Astrocyte of the cerebellum (primary cell): ENCODE measurements around the gene CD200R1L.

Experiments used
- DNase-seq: peaks from one replicate; pipeline ENCODE4 v3.0.0-alpha.2; 2011; ENCODE audit warnings: low read depth
- H3K4me3 ChIP-seq: 2 replicates; pipeline ENCODE4 v1.5.1; 2011; ENCODE audit warnings: mild to moderate bottlenecking, low read depth, low read length, moderate library complexity
- in situ Hi-C: cut with HindIII; loops from 2 replicates; pipeline ENCODE4 v1.10.0; 2017; ENCODE audit warnings: low sequenced_read_pairs
- TF ChIP-seq, protein P1 (sequence below): IDR thresholded peaks from 2 replicates; pipeline ENCODE4 v1.5.1; 2012; ENCODE audit warnings: low read length, low read depth, moderate library complexity, mild to moderate bottlenecking; ENCODE audit errors: missing control alignments

Gene CD200R1L

DNA sequence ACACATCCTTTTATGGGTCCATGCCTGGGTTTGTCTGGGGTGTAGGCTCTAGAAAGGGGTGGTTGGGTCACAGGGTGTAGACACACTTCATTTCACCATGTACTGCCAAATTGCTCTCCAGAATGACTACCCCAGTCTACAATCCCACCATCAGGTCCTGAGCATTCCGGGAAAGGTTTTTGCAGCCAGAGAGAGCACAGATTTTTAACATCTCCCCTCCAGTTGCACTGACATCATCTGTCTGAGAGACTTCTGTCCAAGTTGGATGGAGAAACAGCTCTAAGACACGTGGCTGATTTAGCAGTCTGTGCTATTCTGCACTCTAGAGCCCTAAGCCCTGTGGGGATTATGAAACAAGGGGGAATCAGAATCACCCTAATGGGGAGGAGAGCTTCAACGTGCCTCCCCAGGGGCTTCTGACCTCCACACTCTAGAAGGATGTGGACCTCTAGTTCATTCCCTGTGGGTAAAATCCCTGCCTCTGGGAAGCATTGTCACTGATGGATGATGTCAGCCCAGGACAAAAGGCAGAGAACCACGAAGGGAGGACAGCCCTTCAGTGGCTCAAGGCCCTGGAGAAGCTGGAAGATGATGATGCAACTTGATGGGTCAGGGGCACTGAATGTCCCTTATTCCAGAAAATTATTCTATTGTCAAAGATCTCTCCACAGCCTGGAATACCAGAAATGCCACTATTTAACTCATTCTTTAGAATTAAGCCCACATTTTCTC is 71.5 kb downstream of the CD200R1L start:
- in situ Hi-C loops: no loop called here
- DNase-seq: no peak
- TF ChIP-seq, protein P1, sequence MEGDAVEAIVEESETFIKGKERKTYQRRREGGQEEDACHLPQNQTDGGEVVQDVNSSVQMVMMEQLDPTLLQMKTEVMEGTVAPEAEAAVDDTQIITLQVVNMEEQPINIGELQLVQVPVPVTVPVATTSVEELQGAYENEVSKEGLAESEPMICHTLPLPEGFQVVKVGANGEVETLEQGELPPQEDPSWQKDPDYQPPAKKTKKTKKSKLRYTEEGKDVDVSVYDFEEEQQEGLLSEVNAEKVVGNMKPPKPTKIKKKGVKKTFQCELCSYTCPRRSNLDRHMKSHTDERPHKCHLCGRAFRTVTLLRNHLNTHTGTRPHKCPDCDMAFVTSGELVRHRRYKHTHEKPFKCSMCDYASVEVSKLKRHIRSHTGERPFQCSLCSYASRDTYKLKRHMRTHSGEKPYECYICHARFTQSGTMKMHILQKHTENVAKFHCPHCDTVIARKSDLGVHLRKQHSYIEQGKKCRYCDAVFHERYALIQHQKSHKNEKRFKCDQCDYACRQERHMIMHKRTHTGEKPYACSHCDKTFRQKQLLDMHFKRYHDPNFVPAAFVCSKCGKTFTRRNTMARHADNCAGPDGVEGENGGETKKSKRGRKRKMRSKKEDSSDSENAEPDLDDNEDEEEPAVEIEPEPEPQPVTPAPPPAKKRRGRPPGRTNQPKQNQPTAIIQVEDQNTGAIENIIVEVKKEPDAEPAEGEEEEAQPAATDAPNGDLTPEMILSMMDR: no peak
- no peak overlapping the region for H3K4me3 ChIP-seq

DNA sequence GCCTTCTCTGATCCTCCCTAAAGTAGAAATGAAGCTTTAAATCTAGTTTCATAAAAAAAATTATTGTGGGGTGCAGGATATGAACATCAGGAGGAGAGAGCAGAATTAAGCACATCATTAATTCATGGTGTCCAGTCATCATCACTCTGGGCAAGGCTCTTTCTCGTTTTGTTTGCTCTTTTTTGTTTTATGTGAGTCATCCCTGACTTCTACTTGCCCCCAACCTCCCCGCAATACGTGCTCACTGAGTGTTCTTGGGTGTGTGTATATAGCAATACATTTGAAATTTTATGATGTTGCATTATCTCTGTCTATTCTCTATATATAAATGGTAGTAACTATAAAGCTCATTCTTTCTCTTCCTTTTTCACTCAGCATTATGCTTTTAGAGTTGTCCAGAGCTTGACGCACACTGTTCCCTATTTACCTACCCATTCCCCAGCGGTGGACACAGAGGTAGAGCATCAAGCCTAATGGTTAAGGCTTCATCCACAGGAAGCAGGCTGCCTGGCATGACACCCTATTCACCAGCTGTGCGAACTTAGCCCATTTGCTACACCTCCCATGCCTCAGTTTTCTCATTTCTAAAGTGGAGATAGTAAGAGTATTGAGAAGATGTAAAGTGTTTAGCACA is 72.3 kb downstream of the CD200R1L start:
- in situ Hi-C loops: no loop called here
- no peak for DNase-seq
- TF ChIP-seq, protein P1: no peak
- H3K4me3 ChIP-seq: no peak overlapping the region

DNA sequence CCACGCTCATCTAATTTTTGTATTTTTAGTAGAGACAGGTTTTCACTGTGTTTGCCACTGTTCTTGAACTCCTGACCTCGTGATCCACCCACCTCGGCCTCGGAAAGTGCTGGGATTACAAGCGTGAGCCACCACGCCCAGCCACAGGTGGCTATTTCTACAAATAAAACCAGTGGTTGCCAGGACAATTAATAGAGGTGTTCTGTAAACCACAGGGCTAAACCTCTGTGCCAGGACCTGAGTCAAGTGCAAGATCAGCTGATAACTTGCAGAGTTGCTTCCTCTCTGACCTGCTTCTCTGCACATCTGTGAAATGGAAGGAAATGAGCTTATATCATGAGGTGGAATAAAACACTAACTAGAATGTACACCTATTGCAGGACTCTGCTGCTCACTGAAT is 72.8 kb downstream of the CD200R1L start:
- DNase-seq: no peak
- in situ Hi-C loops: no loop called here

DNA sequence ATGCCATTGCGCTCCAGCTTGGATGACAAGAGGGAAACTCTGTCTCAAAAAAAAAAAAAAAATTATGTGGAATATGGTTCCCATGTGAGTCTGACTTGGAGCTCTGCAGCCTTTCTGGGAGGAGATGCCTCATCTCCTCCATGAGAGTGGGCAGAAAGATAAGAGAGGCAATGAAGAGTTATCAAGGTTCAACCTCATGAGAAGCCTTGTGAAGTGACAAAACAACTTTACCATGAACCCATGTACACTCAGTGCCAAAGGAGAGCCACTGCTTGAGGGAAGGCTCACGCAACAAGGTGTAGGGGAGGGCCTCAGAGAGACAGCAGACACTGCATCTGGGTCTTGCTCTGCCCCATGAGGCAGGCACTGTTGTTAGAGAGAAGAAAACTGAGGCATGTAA is 75.7 kb downstream of the CD200R1L start:
- H3K4me3 ChIP-seq: no peak overlapping the region
- TF ChIP-seq, protein P1: no peak
- no peak for DNase-seq
- in situ Hi-C loops: no loop called here

More for the DNA sequence above, 72.8 kb downstream of the CD200R1L start:
- TF ChIP-seq, protein P1: no peak
- H3K4me3 ChIP-seq: no peak overlapping the region

DNA sequence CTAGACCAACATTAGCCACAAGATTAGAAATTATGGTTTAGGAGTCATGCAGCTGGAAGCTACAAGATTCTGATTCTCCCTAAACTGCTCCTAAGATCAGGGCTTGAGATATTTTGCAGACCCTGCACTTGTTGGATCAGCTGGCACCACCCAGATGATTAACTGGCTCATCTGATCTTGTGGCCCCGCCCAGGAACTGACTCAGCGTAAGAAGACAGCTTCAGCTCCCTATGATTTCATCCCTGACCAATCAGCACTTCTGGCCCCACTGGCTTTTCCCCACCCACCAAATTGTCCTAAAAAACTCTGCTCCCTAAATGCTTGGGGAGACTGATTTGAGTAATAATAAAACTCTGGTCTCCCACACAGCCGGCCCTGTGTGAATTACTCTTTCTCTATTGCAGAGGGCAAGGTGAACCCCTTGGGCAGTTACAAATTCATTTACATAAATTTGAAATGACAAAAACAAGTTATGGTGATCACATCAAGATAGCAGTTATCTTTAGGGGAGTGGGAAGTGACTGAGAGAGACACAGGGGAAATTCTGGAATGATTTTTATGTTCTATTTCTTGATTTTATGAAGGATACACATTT is 76.5 kb downstream of the CD200R1L start:
- TF ChIP-seq, protein P1: no peak
- in situ Hi-C loops: no loop called here

DNA sequence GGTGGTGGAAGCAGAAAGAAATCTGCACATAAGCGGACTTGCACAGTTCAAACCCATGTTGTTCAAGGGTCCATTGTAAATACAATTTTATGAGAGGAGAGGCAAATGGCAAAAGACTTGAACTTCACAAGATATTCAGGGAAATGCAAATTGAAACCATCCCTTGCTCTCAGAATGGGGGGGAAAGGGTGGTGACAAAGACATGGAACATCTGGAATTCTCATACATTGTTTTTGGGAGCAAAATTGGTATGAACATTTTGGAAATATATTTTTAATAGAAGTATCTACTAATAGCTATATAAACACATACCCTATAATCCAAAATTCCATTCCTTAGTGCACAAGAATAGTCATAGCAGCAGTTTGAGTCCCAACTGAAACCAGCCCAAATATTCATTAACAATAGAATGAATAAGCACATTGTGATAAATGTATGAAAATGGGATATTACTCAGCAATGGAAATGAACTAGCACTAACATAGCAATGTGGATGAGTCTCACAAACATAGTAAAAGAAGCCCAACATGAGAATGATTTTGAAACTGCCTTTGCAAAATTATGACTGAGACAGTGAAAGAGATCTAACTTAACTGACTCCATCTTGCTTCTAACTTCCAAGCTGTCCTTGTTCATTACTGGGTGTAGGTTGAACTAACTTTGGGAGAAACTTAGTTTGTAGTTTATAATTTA is 77.2 kb downstream of the CD200R1L start:
- DNase-seq: no peak
- in situ Hi-C loops: no loop called here
- TF ChIP-seq, protein P1: no peak
- H3K4me3 ChIP-seq: no peak overlapping the region

More for the DNA sequence above, 76.5 kb downstream of the CD200R1L start:
- no peak for DNase-seq
- no peak overlapping the region for H3K4me3 ChIP-seq
